AG04449 (cell line): ENCODE results near the gene UGDH.
"Not testable (repeated sequence)": the region's sequence is repeated elsewhere in the genome, so short reads cannot be mapped to it uniquely, and the experiment has no call there.

Experiments used
- CTCF ChIA-PET: fragments of 350-600 bp; formaldehyde crosslinking; extraction: SDS; loops from one replicate; lab custom pipeline; 2021; ENCODE audit warnings: antibody characterized with exemption; lab: Yijun Ruan, JAX
- POLR2A ChIA-PET: fragments of 400-600, 350-600 bp; formaldehyde crosslinking; extraction: SDS; loops from one replicate; lab custom pipeline; 2020; ENCODE audit warnings: antibody characterized with exemption, inconsistent platforms; lab: Yijun Ruan, JAX
- DNase-seq: peaks from one replicate; pipeline ENCODE4 v3.0.0-alpha.2; 2010; ENCODE audit warnings: low read depth, low spot score
- H3K4me3 ChIP-seq: 2 replicates; pipeline ENCODE4 v1.5.1; 2011; ENCODE audit warnings: low read depth, mild to moderate bottlenecking, control low read depth, low read length
- TF ChIP-seq, protein P1 (sequence below): IDR thresholded peaks from one replicate; pipeline ENCODE4 v1.5.1; 2011; ENCODE audit warnings: mild to moderate bottlenecking, moderate library complexity, low read length, control low read depth, inconsistent platforms; ENCODE audit not compliant: insufficient read depth; ENCODE audit errors: missing control alignments

UGDH gene

GRCh38 chr4:39505581-39505980 lies 21.7 kb downstream of the UGDH start:
- ChIA-PET CTCF (interaction anchor here (1.8 to 1.9 kb wide), 2 partner anchors 37 to 39 kb away, joined by 4 to 7 read pairs; no protein-coding TSS in a partner anchor), POLR2A (interaction anchor here (1.9 to 2.0 kb wide), 2 partner anchors 22 to 133 kb away, joined by 6 read pairs; partner anchors contain the start of genes SMIM14 and UGDH)
- H3K4me3 ChIP-seq: no peak overlapping the region
- no peak for DNase-seq
- TF ChIP-seq, protein P1, sequence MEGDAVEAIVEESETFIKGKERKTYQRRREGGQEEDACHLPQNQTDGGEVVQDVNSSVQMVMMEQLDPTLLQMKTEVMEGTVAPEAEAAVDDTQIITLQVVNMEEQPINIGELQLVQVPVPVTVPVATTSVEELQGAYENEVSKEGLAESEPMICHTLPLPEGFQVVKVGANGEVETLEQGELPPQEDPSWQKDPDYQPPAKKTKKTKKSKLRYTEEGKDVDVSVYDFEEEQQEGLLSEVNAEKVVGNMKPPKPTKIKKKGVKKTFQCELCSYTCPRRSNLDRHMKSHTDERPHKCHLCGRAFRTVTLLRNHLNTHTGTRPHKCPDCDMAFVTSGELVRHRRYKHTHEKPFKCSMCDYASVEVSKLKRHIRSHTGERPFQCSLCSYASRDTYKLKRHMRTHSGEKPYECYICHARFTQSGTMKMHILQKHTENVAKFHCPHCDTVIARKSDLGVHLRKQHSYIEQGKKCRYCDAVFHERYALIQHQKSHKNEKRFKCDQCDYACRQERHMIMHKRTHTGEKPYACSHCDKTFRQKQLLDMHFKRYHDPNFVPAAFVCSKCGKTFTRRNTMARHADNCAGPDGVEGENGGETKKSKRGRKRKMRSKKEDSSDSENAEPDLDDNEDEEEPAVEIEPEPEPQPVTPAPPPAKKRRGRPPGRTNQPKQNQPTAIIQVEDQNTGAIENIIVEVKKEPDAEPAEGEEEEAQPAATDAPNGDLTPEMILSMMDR: no peak

DNA sequence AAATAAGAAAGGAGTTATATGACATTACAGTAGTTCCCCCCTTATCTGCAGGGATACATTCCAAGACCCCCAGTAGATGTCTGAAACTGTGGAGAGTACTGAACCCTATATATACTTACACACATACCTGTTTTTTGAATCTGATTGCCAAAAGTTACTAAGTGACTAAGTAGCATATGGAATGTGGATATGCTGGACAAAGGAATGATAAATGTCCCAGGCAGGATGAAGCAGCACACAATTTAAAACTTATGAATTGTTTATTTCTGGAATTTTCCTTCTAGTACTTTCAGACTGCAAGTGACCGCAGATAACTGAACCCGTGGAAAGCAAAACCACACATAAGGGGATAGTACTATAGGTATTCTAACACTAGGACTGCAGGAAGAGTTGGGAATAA lies 22.7 kb downstream of the UGDH start:
- ChIA-PET CTCF (interaction anchor here (1.0 kb wide), 1 partner anchor 16 kb away, joined by 3 read pairs; no protein-coding TSS in a partner anchor), POLR2A (interaction anchor here (1.9 kb wide), 1 partner anchor 134 kb away, joined by 6 read pairs; the partner anchor contains the start of gene SMIM14)
- no peak for DNase-seq
- TF ChIP-seq, protein P1: no peak
- no peak overlapping the region for H3K4me3 ChIP-seq

DNA sequence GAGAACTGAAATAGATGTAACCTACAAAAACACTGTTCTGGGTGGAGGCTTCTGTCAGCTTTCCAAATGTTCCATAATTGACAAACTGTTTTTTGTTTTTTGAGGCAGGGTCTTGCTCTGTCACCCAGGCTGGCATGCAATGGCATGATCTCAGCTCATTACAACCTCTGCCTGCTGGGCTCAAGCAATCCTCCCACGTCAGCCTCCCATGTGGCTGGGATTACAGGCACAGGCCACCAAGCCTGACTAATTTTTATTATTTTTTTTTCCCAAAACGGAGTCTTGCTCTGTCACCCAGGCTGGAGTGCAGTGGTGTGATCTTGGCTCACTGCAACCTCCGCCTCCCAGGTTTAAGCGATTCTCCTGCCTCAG lies 24.6 kb downstream of the UGDH start:
- POLR2A ChIA-PET: interaction anchor here (0.8 to 0.9 kb wide), 2 partner anchors 25 to 44 kb away, joined by 3 to 5 read pairs; partner anchors contain the start of genes RPL9 and UGDH
- CTCF ChIA-PET: interaction anchor here (0.9 to 1.0 kb wide), 2 partner anchors 13 to 33 kb away, joined by 3 to 5 read pairs; no protein-coding TSS in a partner anchor
- not testable (repeated sequence) for H3K4me3 ChIP-seq, DNase-seq

DNA sequence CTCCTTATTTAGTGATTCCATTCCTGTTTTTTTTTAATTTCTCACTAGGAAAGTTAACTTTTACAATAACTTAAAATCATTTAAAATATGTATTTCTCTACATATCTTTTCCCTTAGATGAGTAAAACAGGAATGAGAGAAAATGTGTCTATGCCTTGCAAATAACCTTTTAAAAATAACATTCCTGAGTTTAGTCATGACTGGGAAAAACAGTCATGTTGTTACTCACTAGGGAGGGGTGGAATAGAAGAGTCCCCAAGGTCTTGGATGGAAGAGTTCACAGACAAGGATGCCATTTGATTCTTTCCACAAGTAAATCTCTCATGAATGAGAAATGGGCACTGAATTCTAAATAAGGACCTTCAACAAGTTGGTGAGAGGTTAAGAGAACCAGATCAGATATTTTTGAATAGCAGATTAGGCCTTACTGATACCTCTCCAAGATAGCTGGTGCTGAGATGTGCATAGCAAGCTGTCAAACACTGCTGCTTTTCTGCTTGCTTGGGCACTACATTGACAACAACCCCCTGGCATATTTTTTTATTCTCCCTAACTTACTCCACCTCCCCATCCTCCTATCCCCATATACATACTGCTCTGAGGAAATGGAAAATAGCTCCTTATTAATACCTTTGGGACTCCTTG lies 25.1 kb downstream of the UGDH start:
- H3K4me3 ChIP-seq: no peak overlapping the region
- DNase-seq: peak; percentile 71
- CTCF ChIA-PET: interaction anchor here (0.9 to 1.0 kb wide), 2 partner anchors 14 to 33 kb away, joined by 3 to 5 read pairs; no protein-coding TSS in a partner anchor
- POLR2A ChIA-PET: interaction anchor here (0.5 to 1.4 kb wide), 4 partner anchors 9 to 44 kb away, joined by 3 to 7 read pairs (median 4); partner anchors contain the start of genes RPL9 and UGDH
- TF ChIP-seq, protein P1: no peak

GRCh38 chr4:39498727-39499020 lies 28.6 kb downstream of the UGDH start:
- CTCF ChIA-PET: interaction anchor here (1.1 to 1.8 kb wide), 3 partner anchors 26 to 62 kb away, joined by 4 to 5 read pairs (median 5); no protein-coding TSS in a partner anchor
- TF ChIP-seq, protein P1: no peak
- POLR2A ChIA-PET: no interaction called here
- no peak overlapping the region for H3K4me3 ChIP-seq
- no peak for DNase-seq

GRCh38 chr4:39497909-39498726 lies 29.1 kb downstream of the UGDH start:
- DNase-seq: no peak
- ChIA-PET POLR2A (no interaction called here), CTCF (interaction anchor here (1.8 kb wide), 1 partner anchor 28 kb away, joined by 5 read pairs; no protein-coding TSS in a partner anchor)
- no peak overlapping the region for H3K4me3 ChIP-seq
- TF ChIP-seq, protein P1: no peak
